Measurements from ENCODE around the gene KDM4C.

KDM4C gene

DNA sequence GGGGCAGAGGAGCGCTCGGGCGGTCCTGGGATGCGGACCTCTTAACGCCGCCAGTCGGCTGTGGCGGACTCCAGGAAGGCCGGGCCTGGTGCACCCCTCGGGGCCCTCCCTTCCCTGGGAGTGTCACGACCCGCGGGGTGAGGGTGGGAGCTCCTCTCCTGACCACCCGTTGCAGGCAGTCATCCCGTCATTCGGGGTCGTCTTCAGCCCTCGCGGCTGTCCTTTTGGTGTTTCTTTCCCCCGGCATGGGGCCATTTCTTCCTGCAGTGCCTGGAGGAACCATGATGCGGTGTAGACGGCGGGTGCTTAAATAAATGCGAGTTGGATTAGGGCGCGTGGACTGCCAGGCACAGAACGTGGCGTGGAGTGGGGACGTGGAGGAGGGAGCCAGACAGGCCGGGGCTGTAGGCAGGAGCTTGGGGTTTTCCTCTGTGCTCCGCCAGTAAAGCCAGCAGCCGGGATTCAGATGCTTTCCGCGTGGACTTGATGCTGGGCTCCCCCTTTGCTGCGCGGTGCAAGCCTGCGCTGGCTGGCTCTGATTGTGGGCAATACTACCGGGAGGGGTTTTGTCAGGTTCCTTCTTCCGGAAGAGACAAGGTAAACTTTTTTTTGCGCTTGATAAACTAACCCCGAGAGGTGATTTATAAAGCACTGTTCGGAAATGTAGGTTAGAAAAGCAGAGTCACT lies 868 bp downstream of the KDM4C start:
- DNase-seq: peak; percentile 49 to 75

DNA sequence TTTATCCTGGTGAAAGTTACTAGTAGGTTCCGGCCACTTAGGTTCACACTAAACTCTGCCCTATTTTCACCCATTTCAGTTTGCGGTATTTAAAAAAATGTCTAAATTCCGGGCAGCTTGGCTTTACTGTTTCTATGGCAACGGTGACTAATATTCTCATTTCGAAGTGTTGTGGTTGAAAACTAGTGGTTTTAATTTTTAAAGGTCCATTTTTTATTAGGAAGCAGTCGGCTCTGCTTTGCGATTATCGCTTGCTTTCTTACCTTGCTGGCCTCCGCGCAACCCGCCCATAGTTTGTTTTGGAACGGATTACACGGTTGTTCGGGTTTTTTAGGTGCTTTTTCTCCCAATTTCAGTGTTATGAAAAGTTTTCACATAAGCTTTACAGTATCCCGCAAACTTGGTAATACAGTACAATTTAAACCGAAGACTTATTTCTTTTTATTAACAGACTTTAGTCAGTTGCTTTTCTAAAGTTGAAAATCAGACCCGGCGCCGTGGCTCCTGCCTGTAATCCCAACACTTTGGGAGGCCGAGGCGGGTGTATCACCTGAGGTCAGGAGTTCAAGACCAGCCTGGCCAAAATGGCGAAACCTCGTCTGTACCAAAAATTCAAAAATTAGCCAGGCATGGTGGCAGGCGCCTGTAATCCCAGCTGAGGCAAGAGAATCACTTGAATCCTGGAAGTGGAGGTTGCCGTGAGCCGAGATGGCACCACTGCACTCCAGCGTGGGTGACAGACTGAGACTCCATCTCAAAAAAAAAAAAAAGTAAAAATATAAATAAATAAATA lies 1.6 kb downstream of the KDM4C start:
- Histone ChIP-seq H3K27me3 (no peaks in the 10 kb centered on the region), H3K9me3 (no peaks in the 10 kb centered on the region), H3K36me3 (no peaks in the 10 kb centered on the region), H3K4me1 (peaks cover 0 to 14% (median 7%) of the 10 kb centered on the region in 4 donors), H3K4me3 (peak overlapping the region; percentile 83 to 98), H3K27ac (peak overlapping the region; percentile 93 to 99)
- DNase-seq: no peak
- intact Hi-C loops (cut with DNase I; ENCODE audit: low total_unique reads): loop anchor here (5.0 to 10.0 kb wide), 2 partner anchors 57 to 345 kb away; partner anchors contain the start of gene UHRF2
- TF ChIP-seq, protein P1, sequence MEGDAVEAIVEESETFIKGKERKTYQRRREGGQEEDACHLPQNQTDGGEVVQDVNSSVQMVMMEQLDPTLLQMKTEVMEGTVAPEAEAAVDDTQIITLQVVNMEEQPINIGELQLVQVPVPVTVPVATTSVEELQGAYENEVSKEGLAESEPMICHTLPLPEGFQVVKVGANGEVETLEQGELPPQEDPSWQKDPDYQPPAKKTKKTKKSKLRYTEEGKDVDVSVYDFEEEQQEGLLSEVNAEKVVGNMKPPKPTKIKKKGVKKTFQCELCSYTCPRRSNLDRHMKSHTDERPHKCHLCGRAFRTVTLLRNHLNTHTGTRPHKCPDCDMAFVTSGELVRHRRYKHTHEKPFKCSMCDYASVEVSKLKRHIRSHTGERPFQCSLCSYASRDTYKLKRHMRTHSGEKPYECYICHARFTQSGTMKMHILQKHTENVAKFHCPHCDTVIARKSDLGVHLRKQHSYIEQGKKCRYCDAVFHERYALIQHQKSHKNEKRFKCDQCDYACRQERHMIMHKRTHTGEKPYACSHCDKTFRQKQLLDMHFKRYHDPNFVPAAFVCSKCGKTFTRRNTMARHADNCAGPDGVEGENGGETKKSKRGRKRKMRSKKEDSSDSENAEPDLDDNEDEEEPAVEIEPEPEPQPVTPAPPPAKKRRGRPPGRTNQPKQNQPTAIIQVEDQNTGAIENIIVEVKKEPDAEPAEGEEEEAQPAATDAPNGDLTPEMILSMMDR (IDR thresholded peaks at IDR 0.05): no peak

More for the DNA sequence above, 868 bp downstream of the KDM4C start:
- no peaks in the 10 kb centered on the region for H3K9me3 ChIP-seq
- H3K4me1 ChIP-seq: peaks cover 0 to 14% (median 7%) of the 10 kb centered on the region in 4 donors
- H3K4me3 ChIP-seq: peak overlapping the region; percentile 83 to 98
- H3K27me3 ChIP-seq: no peaks in the 10 kb centered on the region
- TF ChIP-seq, protein P1 (IDR thresholded peaks at IDR 0.05): no peak
- no peaks in the 10 kb centered on the region for H3K36me3 ChIP-seq
- H3K27ac ChIP-seq: peak overlapping the region; percentile 93 to 99
- intact Hi-C loops (cut with DNase I; ENCODE audit: low total_unique reads): loop anchor here (5.0 to 10.0 kb wide), 2 partner anchors 56 to 344 kb away; partner anchors contain the start of gene UHRF2

DNA sequence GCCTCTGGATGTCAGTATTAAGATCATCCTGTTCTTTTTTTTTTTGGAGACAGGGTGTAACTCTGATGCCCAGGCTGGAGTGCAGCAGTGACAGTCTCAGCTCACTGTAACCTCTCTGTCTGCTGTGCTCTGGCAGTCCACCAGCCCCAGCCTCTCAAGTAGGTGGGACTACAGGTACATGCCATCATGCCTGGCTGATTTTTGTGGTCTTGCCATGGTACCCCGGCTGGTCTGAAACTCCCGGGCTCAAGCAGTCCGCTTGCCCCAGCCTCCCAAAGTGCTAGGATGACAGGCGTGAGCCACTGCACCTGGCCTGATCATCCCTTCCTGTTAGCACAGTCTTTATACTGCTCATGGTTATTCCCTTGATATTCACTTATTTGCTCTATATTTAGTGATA lies 3.5 kb downstream of the KDM4C start:
- intact Hi-C loops (cut with DNase I; ENCODE audit: low total_unique reads): no loop called here
- DNase-seq: no peak
- Histone ChIP-seq H3K4me3 (no peak overlapping the region), H3K36me3 (no peaks in the 10 kb centered on the region), H3K4me1 (peaks cover 0 to 14% (median 7%) of the 10 kb centered on the region in 4 donors), H3K27me3 (no peaks in the 10 kb centered on the region), H3K27ac (no peak overlapping the region), H3K9me3 (no peaks in the 10 kb centered on the region)
- TF ChIP-seq, protein P1 (IDR thresholded peaks at IDR 0.05): no peak

DNA sequence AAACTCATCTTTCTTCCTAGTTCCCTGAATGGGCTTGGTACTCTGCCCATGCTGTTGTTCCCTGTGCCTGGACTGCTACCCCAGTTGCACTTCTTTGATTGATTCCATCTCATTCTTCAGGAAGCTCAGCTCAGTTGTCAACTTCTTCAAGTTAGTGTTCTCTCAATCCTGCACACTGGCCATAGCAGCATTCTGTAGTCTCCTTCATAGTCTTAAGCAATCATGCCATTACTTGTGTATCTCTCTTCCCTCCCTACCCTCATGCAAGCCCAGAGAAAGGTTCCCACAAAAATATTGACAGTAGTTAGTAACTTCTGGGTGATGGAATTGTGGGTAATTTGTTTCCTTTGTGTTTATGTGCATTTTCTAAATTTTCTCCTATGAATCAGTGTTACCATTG lies 5.5 kb downstream of the KDM4C start:
- Histone ChIP-seq H3K9me3 (no peaks in the 10 kb centered on the region), H3K27me3 (no peaks in the 10 kb centered on the region), H3K4me1 (peaks cover 0 to 14% (median 7%) of the 10 kb centered on the region in 4 donors), H3K4me3 (no peak overlapping the region), H3K36me3 (no peaks in the 10 kb centered on the region), H3K27ac (no peak overlapping the region)
- TF ChIP-seq, protein P1 (IDR thresholded peaks at IDR 0.05): no peak
- intact Hi-C loops (cut with DNase I; ENCODE audit: low total_unique reads): no loop called here
- DNase-seq: no peak

DNA sequence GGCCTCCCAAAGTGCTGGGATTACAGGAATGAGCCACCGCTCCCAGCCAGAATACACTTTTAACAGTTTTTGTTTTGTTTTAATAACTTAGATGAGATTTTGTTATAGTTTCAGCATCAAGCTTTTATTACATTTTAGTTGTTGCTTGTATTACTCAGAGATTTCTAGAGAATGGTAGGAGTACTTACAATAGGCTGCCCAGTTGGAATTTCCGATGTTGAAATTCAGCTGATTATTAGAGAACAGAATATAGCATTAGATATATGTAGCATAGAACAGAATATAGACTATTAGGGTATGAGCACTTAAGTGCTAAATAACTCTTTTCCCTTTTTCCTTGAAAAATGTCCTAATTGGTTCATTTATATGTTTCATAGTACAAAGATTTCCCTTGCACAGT lies 6.2 kb downstream of the KDM4C start:
- TF ChIP-seq, protein P1 (IDR thresholded peaks at IDR 0.05): no peak
- Histone ChIP-seq H3K9me3 (no peaks in the 10 kb centered on the region), H3K4me3 (no peak overlapping the region), H3K27me3 (no peaks in the 10 kb centered on the region), H3K36me3 (no peaks in the 10 kb centered on the region), H3K4me1 (peaks cover 0 to 18% (median 7%) of the 10 kb centered on the region in 4 donors), H3K27ac (no peak overlapping the region)
- DNase-seq: no peak
- intact Hi-C loops (cut with DNase I; ENCODE audit: low total_unique reads): no loop called here
